Lung (tissue), 12 donors: ENCODE data around the gene MIPOL1. TPM values are rescaled to one million over a fixed set of nuclear protein-coding genes. Genes with fewer than 3 reads are reported as not detected.
A peak's percentile ranks its signal among the peaks of the same experiment; 100 is the strongest.

ENCODE experiments used
- ATAC-seq: fragments of 200-7000 bp; cut with Tn5 transposase; one replicate; pipeline ENCODE4 v1.9.1; 2020; ENCODE audit warnings: moderate number of reproducible peaks; ENCODE audit not compliant: insufficient read depth, low FRiP score
- DNase-seq, 3 donors: peaks; one replicate each; pipeline ENCODE4 v3.0.0-alpha.2; 2013 to 2017
- H3K27ac ChIP-seq, 2 donors: one replicate each; pipeline ENCODE4 v1.5.1; 2013; ENCODE audit warnings: mild to moderate bottlenecking in 2 of 2, moderate library complexity in 2 of 2, control low read depth in 1 of 2, inconsistent platforms in 1 of 2, low read depth in 1 of 2, low read length in 1 of 2
- H3K27me3 ChIP-seq, 3 donors: one replicate each; pipeline ENCODE4 v1.5.1; 2013; ENCODE audit warnings: low read length in 2 of 3; ENCODE audit not compliant: control insufficient read depth in 3 of 3, insufficient read depth in 3 of 3
- H3K36me3 ChIP-seq, 4 donors: one replicate each; pipeline ENCODE4 v1.5.1; 2013; ENCODE audit warnings: low read length in 4 of 4, mild to moderate bottlenecking in 1 of 4, moderate library complexity in 1 of 4; ENCODE audit not compliant: control insufficient read depth in 4 of 4, insufficient read depth in 4 of 4
- H3K4me1 ChIP-seq, 5 donors: one replicate each; pipeline ENCODE4 v1.5.1; 2013; ENCODE audit warnings: low read length in 5 of 5, mild to moderate bottlenecking in 2 of 5, moderate library complexity in 1 of 5; ENCODE audit not compliant: control insufficient read depth in 5 of 5, insufficient read depth in 5 of 5
- H3K4me3 ChIP-seq: one replicate; pipeline ENCODE4 v1.5.1; 2013; ENCODE audit warnings: mild to moderate bottlenecking, control low read depth, moderate library complexity
- H3K9ac ChIP-seq, 2 donors: one replicate each; pipeline ENCODE4 v1.5.1; 2013; ENCODE audit warnings: low read length in 2 of 2, control low read depth in 1 of 2; ENCODE audit not compliant: insufficient read depth in 1 of 2
- H3K9me3 ChIP-seq, 4 donors: one replicate each; pipeline ENCODE4 v1.5.1; 2013; ENCODE audit warnings: low read length in 3 of 4, mild to moderate bottlenecking in 1 of 4, moderate library complexity in 1 of 4; ENCODE audit not compliant: control insufficient read depth in 4 of 4, insufficient read depth in 3 of 4
- CTCF ChIP-seq: IDR thresholded peaks from 2 replicates; pipeline ENCODE4 v1.5.1; 2012; ENCODE audit warnings: mild to moderate bottlenecking; ENCODE audit errors: control extremely low read depth, extremely low read depth
- WGBS, 2 donors: extraction: QIAGEN DNeasy Blood & Tissue Kit; methylation state at CpG; one replicate each; pipeline ENCODE4 v1.1.7; 2013; 5-methylcytosine and 5-hydroxymethylcytosine counted together
- polyA plus RNA-seq, 2 donors: library from polyadenylated mRNA; stranded (reverse); fragments of 200-250 nt; gene quantifications; one replicate each; pipeline ENCODE4 v1.2.1, GENCODE V29; 2013
- total RNA-seq, 2 donors: library from RNA; depleted of rRNA in 1 of 2; stranded (reverse); fragments of >200 nt in 1 of 2; gene quantifications; one replicate each; pipeline ENCODE4 v1.2.1, GENCODE V29; 2014 to 2021
- donor health status: control.
- donor health status: control.
- donor health status: Bipolar disorder and iron deficiency.
- donor health status: healthy.
- donor health status: DM: yes; HTN: yes; CAD: no.

MIPOL1 gene
- total and polyA plus RNA-seq, 4 donors = 2.3 to 49.9 (median 7.0) TPM

- no peak for TF ChIP-seq CTCF
- no peaks in the 10 kb centered on the region for H3K9me3 ChIP-seq
- ATAC-seq (no peak), DNase-seq (no peak)
- no peaks in the 10 kb centered on the region for H3K27me3 ChIP-seq
- H3K27ac ChIP-seq = no peak overlapping the region
- H3K4me3 ChIP-seq = no peak overlapping the region
- WGBS, 2 donors = 79 to 84% methylated on average over 2 of the region's 2 CpGs
- H3K9ac ChIP-seq = no peak overlapping the region
- no peaks in the 10 kb centered on the region for H3K4me1 ChIP-seq
- no peaks in the 10 kb centered on the region for H3K36me3 ChIP-seq
Observed at GRCh38 chr14:37437490-37437889, 239.8 kb downstream of the MIPOL1 start.

- 88 to 92% methylated on average over 2 of the region's 2 CpGs for WGBS, 2 donors
- H3K4me1 ChIP-seq = no peaks in the 10 kb centered on the region
- no peaks in the 10 kb centered on the region for H3K9me3 ChIP-seq
- H3K4me3 ChIP-seq = no peak overlapping the region
- H3K27ac ChIP-seq = no peak overlapping the region
- ATAC-seq (no peak), DNase-seq (no peak)
- no peaks in the 10 kb centered on the region for H3K36me3 ChIP-seq
- no peak for TF ChIP-seq CTCF
- H3K9ac ChIP-seq = no peak overlapping the region
- H3K27me3 ChIP-seq = no peaks in the 10 kb centered on the region
Observed at GRCh38 chr14:37438444-37438843, 240.7 kb downstream of the MIPOL1 start.

- DNase-seq = no peak
- 95 to 97% methylated on average over 1 of the region's 1 CpG for WGBS, 2 donors
- Histone ChIP-seq H3K27ac (no peak overlapping the region), H3K9ac (no peak overlapping the region), H3K4me1 (no peaks in the 10 kb centered on the region), H3K27me3 (no peaks in the 10 kb centered on the region), H3K4me3 (no peak overlapping the region), H3K36me3 (no peaks in the 10 kb centered on the region), H3K9me3 (no peaks in the 10 kb centered on the region)
- TF ChIP-seq CTCF = no peak
- no peak for ATAC-seq
Observed at GRCh38 chr14:37443461-37443860, 245.7 kb downstream of the MIPOL1 start.

GRCh38 chr14:37447883-37448391 is 250.2 kb downstream of the MIPOL1 start:
- Histone ChIP-seq H3K4me3 (no peak overlapping the region), H3K9me3 (no peaks in the 10 kb centered on the region), H3K36me3 (no peaks in the 10 kb centered on the region), H3K27me3 (no peaks in the 10 kb centered on the region), H3K27ac (no peak overlapping the region), H3K4me1 (no peaks in the 10 kb centered on the region), H3K9ac (no peak overlapping the region)
- peak in 1 of 3 donors; percentile 11 for DNase-seq
- no peak for TF ChIP-seq CTCF
- no peak for ATAC-seq
- 34 to 61% methylated on average over 2 of the region's 2 CpGs for WGBS, 2 donors
